ENCODE measurements around the gene STAM.
A peak's percentile ranks its signal among the peaks of the same experiment; 100 is the strongest.
"Not testable (repeated sequence)": the region's sequence is repeated elsewhere in the genome, so short reads cannot be mapped to it uniquely, and the experiment has no call there.

Gene STAM

GRCh38 chr10:17643755-17644484, at the start of gene STAM:
STAM (plus strand) TSS chr10:17644151; CDS start chr10:17644340, 189 bp downstream.
- peak; percentile 91 for DNase-seq

GRCh38 chr10:17597386-17597785, 46.6 kb upstream of the STAM start:
- DNase-seq = no peak

- DNase-seq = no peak
Measured at GRCh38 chr10:17599089-17599488, 44.9 kb upstream of the STAM start.

- DNase-seq = no peak
Measured at GRCh38 chr10:17605936-17606335, 38.0 kb upstream of the STAM start.

GRCh38 chr10:17606547-17607040, 37.4 kb upstream of the STAM start:
- DNase-seq = no peak

- no peak for DNase-seq
Measured at GRCh38 chr10:17607060-17607459, 36.9 kb upstream of the STAM start.

GRCh38 chr10:17607603-17608332, 36.2 kb upstream of the STAM start:
- peak; percentile 6 for DNase-seq

- no peak for DNase-seq
Measured at GRCh38 chr10:17609523-17610079, 34.4 kb upstream of the STAM start.

GRCh38 chr10:17616403-17617030, 27.4 kb upstream of the STAM start:
- DNase-seq = peak; percentile 11

- peak; percentile 33 for DNase-seq
Measured at GRCh38 chr10:17617031-17617911, 26.7 kb upstream of the STAM start, which contains the start of gene HACD1. HACD1 (minus strand) TSS chr10:17617374; CDS start chr10:17617339, 35 bp downstream.

- no peak for DNase-seq
Measured at GRCh38 chr10:17622061-17622460, 21.9 kb upstream of the STAM start.

GRCh38 chr10:17624996-17625395, 19.0 kb upstream of the STAM start:
- DNase-seq = no peak

GRCh38 chr10:17626656-17627055, 17.3 kb upstream of the STAM start:
- no peak for DNase-seq

GRCh38 chr10:17632590-17632989, 11.4 kb upstream of the STAM start:
- DNase-seq = not testable (repeated sequence)

GRCh38 chr10:17633353-17633752, 10.6 kb upstream of the STAM start:
- no peak for DNase-seq

GRCh38 chr10:17637869-17638268, 6.1 kb upstream of the STAM start:
- DNase-seq = no peak

- no peak for DNase-seq
Measured at GRCh38 chr10:17640331-17640816, 3.6 kb upstream of the STAM start.

GRCh38 chr10:17643339-17643754, 604 bp upstream of the STAM start:
- DNase-seq = no peak

GRCh38 chr10:17644485-17644943, 563 bp downstream of the STAM start:
- no peak for DNase-seq

GRCh38 chr10:17645621-17646345, 1.8 kb downstream of the STAM start:
- no peak for DNase-seq

GRCh38 chr10:17647326-17647725, 3.4 kb downstream of the STAM start:
- DNase-seq = no peak

All from activated gamma-delta T cell treated with Interleukin-2 at 50 U/mL for 16 hours (primary cell).